H7 (cell line): ENCODE data around the gene PCCA. TPM values are rescaled to one million over a fixed set of nuclear protein-coding genes. Genes with fewer than 3 reads are reported as not detected.
A peak's percentile ranks its signal among the peaks of the same experiment; 100 is the strongest.
"Not testable (repeated sequence)": the region's sequence is repeated elsewhere in the genome, so short reads cannot be mapped to it uniquely, and the experiment has no call there.

Experiments
- DNase-seq: peaks from one replicate; pipeline ENCODE4 v3.0.0; 2012
- H3K27me3 ChIP-seq: 2 replicates; pipeline ENCODE4 v1.6.0; 2011; ENCODE audit warnings: mild to moderate bottlenecking, low read length; ENCODE audit not compliant: control insufficient read depth, insufficient read depth
- H3K36me3 ChIP-seq: replicated peaks from 2 replicates; pipeline ENCODE4 v1.5.1; 2011; ENCODE audit warnings: low read length; ENCODE audit not compliant: control insufficient read depth, insufficient read depth
- H3K4me3 ChIP-seq: 2 replicates; pipeline ENCODE4 v1.5.1; 2011; ENCODE audit warnings: low read depth, mild to moderate bottlenecking, control low read depth, low read length, moderate library complexity; ENCODE audit not compliant: insufficient read depth
- total RNA-seq: library from RNA; depleted of rRNA; stranded (reverse); fragments of >200 nt; shearing (Covaris generic); gene quantifications from 2 replicates; pipeline ENCODE4 v1.2.3, GENCODE V29; 2014; rRNA removed

PCCA gene
- total RNA-seq, 1 experiment from 2014 or later, result 23.9 TPM

GRCh38 chr13:100561599-100562204 is 472.8 kb downstream of the PCCA start:
- Histone ChIP-seq H3K36me3 (no peaks in the 10 kb centered on the region), H3K4me3 (no peak overlapping the region), H3K27me3 (no peaks in the 10 kb centered on the region)
- no peak for DNase-seq

DNA sequence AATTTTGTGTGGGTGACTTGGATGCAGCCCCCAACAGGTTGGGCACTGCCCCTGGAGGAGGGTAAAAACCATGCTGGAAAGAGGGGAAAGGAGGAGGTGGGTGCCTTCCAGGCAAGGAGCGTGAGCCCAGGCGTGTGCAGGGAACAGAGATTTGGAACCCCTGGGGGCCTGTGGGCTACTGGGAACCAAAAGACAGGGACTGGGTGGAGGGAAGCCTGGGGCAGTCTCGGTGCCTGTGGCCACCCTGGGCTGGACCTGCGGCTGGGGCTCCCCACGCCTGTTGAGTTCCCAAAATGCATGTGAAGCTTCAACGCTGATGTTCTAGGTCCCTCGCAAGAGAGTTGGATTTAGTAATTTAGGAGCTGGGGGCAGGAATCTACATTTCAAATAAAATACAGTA is 474.9 kb downstream of the PCCA start:
- Histone ChIP-seq H3K36me3 (no peaks in the 10 kb centered on the region), H3K4me3 (no peak overlapping the region), H3K27me3 (no peaks in the 10 kb centered on the region)
- peak; percentile 32 for DNase-seq

GRCh38 chr13:100564444-100565223 is 475.7 kb downstream of the PCCA start:
- Histone ChIP-seq H3K27me3 (no peaks in the 10 kb centered on the region), H3K4me3 (no peak overlapping the region), H3K36me3 (no peaks in the 10 kb centered on the region)

GRCh38 chr13:100565286-100565685 is 476.4 kb downstream of the PCCA start:
- peak; percentile 43 for DNase-seq
- Histone ChIP-seq H3K27me3 (no peaks in the 10 kb centered on the region), H3K36me3 (no peaks in the 10 kb centered on the region), H3K4me3 (no peak overlapping the region)

More at GRCh38 chr13:100564444-100565223, 475.7 kb downstream of the PCCA start:
- DNase-seq, result peak; percentile 82

GRCh38 chr13:100566543-100566942 is 477.6 kb downstream of the PCCA start:
- H3K4me3 ChIP-seq, result no peak overlapping the region
- H3K27me3 ChIP-seq, result no peaks in the 10 kb centered on the region
- no peak for DNase-seq
- no peaks in the 10 kb centered on the region for H3K36me3 ChIP-seq

DNA sequence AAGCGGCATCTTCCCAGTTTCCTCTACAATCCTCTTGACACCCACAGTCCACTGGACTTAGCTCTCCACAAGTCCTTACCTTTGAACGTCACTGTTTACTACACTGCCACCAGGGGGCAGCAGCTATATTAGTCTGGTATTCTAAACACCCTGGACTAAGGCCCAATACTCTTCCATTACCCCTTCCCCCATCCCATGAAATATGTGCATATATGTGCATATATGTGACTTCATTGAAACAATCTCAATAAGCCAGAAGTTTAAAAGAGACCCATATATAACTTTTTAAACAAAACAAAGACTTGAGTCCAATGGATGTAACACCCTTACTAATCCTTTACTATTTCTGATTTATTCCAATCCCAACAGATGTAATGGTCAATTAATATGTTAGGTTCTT is 484.2 kb downstream of the PCCA start:
- no peak overlapping the region for H3K4me3 ChIP-seq
- peak; percentile 74 for DNase-seq
- no peaks in the 10 kb centered on the region for H3K36me3 ChIP-seq
- H3K27me3 ChIP-seq, result no peaks in the 10 kb centered on the region

DNA sequence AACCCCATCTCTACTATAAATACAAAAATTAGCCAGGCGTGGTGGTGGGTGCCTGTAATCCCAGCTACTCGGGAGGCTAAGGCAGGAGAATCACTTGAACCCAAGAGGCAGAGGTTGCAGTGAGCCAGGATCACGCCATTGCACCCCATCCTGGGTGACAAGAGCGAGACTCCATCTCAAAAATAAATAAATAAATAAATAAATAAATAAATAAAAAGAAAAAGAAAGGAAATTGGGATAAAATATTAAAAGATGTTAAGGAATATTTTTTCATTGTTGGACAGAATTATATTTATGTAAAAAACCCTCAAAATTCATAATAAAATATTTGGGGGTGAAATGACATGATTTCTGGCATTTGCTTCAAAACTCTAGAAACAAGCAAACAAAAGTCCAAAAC is 488.3 kb downstream of the PCCA start:
- not testable (repeated sequence) for H3K36me3 ChIP-seq, DNase-seq, H3K4me3 ChIP-seq, H3K27me3 ChIP-seq

Other genes starting within 250 kb of the PCCA start
- 45.9 and 51.4 TPM in 2 replicates for gene ZIC5, start 117.3 kb upstream of the PCCA start, total RNA-seq
- 93.0 and 96.6 TPM in 2 replicates for gene ZIC2, start 107.3 kb upstream of the PCCA start, total RNA-seq